Measurements from ENCODE around the gene RNF208.

Gene RNF208

DNA sequence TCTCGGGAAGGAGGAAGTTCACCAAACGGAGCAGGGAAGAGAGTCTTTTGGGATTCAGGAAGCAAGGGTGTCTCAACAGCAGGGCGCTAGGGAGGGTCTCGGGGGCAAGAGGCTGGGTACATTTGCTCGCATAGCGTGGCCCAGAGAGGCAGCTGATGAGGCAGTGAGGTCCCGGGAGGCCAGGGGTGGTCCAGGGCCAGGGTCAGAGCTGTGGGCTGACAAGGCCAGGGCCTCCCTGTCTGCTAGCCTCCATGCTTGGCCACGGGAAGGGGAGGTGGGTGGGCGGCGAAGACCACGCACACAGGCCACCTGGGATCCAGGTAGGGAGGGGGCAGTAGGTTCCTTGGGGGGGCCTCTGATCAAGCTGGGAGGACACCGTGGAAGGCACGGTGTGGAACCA is 10.5 kb downstream of the RNF208 start:
- no peak for DNase-seq

DNA sequence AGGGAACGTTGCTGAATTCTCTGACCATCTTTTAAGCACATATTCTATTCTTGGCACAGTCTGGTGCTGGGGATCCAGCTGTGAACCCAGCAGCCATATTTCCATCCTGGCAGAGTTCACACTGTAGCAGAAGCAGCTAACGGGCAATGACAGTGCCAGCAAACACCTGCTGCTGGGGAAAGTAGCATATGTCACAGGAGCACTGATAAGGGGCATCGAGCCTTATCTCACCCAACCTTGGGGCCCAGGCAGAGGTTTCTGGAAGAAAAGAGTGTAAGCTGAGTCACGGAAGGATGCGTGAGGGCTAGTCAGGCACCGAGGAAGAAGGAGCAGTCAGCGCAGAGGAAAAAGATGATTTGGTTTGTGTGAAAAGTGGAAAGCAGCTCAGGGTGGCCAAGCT is 15.4 kb downstream of the RNF208 start:
- no peak for DNase-seq

DNA sequence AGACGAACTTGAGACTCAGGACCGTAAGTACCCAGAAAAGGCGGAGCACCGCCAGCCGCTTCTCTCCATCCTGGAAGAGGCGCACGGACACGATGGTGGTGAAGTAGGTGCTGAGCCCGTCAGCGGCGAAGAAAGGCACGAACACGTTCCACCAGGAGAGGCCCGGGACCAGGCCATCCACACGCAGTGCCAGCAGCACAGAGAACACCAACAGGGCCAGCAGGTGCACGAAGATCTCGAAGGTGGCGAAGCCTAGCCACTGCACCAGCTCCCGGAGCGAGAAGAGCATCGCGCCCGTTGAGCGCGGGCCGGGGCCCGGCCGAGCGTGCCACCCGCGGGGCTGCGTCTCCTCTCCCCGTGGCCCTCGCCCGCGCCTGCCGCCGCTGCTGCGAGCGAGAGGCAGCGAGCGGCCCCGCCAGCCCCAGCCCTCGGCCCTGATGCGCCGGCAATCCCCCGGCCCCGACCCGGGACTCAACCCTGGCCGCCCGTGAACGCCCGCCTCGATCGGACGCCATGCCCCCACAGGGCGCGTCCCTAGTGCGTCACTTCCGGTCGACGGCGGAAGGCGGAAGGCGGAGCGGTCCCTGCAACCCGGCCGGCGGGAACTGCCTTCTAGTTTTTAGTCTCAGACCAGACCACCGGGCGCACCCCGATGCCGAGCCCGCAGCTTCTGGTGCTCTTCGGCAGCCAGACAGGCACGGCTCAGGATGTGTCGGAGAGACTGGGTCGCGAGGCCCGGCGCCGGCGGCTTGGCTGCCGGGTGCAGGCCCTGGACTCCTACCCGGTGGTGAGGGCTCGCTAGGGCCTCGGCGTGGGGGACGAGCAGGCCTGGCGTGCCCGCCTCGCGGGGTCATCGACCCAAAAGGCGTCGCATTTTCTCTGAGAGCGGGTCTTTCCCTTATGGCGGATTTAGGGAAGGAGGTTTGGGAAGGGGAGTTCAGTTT is 16.6 kb downstream of the RNF208 start, which contains the start of the genes NDOR1 and TMEM203:
Gene NDOR1 (plus strand): TSS at position 575 of the 944 bp plus-strand sequence. CDS start 78 bp downstream, at position 653.
Gene TMEM203 (minus strand): TSS at position 523 of the 944 bp plus-strand sequence. CDS start 234 bp downstream, at position 289.
- DNase-seq = peak; percentile 85

DNA sequence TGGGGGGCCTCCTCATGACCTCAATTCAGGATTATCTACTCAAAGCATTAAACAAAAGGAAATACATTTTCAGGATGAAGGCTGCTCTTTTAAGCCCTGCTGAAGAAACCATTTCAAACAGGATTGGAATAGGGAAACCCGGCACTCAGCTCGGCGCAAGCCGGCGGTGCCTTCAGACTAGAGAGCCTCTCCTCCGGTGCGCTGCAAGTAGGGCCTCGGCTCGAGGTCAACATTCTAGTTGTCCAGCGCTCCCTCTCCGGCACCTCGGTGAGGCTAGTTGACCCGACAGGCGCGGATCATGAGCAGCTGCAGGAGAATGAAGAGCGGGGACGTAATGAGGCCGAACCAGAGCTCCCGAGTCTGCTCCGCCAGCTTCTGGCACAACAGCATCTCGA is 17.3 kb downstream of the RNF208 start:
- DNase-seq = no peak

DNA sequence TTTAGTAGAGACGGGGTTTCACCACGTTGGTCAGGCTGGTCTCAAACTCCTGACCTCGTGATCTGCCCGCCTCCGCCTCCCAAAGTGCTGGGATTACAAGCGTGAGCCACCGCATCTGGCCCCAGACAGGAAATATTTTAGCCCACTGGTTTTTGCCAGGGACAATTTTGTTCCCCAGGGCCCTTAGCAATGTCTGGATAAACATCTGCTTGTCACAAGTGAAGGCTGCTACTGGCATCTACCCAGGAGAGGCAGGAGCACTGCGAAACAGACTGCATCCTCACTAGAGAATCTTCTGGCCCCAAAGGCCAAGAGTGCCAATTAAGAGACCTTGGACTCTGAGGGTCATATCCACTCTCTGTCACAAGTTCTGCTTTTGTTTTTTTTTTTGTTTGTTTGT is 19.1 kb downstream of the RNF208 start:
- DNase-seq = no peak

DNA sequence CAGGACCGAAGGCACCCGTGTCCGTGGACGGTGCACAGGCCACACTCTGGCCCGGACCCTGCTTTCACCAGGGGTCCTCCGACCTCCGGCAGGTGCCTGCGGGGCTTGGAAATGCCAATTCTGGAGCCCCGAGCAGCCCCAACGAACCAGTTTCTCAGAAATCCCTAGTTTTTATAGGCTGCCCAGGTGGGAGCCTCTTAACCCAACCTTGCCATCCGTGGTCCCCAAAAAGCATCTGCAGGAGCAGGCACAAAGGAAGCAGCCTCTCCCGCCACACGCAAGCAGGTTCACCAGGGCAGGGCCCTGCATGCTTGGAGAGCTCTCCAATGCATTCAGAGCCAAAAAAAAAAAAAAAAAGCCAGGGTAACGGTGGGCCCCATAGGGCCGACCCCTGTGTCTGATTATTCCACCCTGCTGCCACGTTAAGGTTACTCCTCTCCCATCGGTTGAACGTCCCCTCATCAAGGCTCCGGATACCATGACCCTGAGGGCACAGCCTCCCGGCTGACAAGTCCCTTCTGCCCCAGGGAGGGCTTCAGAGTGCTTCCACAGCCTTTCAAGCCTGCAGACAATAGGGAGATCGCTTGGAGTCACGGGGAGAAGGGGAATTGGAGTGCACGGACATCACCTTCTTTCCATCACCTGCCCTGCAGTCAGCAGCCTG is 20.7 kb downstream of the RNF208 start:
- no peak for DNase-seq

DNA sequence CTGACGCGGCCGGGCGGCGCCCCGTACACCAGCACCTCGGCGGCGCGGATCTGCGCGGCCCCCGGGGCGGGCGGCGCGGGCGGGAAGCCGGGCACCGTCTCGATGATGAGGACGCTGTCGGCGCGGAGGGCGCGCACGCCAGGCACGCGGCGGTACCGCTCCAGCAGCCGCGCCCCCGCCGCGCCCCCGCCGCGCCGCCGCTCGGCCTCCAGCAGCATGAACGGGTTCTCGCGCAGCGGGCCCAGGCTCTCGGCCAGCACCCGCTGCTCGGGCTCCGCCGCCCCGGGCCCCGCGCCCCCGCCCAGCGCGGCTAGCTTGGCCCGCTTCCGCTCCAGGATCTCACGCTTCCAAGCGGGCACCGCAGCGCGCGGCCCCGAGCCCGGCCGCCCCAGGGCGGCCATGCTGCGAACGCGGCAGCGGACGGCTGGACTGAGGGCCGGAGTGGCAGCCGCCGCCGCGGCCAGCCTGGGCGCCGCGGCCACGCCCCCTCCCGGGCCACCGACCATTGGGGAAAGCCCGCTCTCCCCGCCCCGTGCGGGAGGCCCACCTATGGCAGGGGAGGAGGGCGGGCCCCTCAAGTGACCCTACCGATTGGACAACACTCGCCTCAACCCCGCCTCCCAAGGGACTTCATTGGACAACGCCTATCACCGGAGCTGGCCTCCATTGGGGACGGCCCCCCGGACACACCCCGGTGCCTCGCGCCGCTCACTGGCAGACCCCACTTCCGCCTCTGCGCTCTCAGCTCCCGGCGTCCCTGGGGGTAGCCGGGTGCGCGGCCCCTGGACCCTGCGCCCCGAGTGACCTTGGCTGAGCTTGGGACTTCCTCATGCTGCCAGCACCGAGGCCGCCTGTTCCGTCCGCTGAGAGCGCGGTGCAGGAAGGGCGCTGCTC is 21.5 kb downstream of the RNF208 start, which contains the start of gene TPRN:
Gene TPRN (minus strand): TSS at position 431 of the 894 bp plus-strand sequence. CDS start 30 bp downstream, at position 401.
- peak; percentile 100 for DNase-seq

DNA sequence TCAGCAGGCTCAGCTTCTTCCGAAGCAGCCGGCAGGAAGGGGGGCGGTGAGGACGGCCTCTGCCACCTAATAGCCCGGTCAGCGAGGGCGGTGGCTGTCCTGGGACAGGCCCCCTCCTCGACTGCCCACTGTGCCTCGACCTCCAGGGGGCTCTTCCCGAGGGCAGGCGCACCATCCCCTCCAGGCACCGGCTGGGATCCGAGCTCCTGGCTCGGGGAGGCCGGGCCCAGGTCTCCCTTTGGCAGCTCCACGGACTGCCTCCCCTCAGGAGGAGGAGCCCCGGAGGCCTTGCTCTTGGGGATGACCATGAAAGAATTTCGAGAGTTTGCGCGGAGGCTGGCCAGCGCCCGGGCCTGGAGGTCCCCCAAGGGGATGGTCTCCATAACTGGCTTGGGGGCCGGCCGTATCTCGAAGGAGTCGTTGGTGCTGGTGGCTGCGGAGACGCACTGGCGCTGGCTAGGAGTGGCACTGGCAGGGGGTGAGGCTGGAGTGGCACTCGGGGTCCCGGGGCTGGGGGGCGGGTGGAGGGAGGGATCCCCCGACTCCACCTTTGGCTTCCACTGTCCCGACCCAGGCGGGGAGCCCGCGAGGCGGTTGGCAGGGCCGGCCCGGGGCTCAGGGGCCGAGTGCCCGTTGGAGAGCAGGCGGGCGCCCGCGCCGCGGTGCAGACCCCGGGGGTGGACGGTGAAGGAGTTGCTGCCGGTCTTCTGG is 22.5 kb downstream of the RNF208 start:
- DNase-seq = no peak

DNA sequence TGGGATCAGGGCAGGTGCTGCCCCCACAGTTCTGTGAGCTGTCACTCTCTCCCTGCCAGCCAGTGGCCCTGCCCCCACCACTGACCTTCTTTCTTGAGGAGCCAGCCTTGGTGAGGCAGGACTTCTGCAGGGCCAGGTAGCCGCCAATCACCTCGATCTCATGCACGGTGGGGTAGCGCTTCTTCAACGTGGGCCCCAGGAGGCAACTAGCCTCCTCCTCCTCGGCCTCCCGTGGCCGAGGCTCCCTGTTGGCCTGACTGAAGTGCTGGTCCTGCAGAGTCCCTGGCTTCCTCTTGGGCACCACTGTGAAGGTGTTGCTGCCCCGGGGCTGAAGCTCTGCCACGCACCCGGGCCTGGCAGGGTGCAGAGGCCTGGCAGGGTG is 23.1 kb downstream of the RNF208 start:
- no peak for DNase-seq

DNA sequence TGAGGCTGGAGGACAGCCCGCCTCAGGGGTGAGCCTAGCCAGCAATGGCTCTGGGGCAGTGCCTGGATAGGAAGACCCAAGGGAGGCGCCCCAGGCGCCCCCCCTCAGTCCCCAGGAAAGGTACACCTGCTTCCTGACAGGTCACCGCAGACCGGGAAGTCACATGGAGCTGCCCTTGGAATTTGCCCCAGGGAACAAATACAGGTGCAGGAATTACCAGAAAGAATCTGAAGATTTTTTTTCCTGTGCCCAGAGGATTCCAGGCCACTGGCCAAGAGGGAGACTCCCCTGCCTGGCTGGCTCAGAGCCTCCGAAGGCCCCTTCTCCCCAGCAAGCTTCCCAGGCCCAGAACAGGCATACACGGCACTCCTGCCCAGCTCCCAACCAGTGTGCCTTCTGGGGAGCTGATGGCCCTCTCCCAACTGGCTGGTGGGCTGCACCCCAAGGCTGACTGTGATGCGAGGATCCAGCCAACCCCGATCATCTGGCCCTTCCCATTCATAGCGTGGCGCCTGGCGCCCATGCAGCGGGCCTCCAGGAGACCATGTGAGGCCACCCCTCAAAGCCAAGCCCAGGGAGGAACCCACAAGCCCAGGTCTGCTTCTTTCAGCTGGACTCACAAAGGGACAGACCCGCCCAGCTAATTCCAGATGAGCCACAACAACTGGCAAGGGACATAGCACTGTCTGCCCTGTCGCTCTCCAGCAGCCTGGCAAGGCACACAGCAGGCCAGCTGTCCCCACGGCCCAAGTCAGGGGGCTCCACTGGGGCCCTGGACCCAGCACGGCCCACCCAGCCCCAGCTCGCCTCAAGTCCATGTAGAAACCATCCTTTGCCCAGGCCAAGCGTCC is 23.8 kb downstream of the RNF208 start:
- no peak for DNase-seq

DNA sequence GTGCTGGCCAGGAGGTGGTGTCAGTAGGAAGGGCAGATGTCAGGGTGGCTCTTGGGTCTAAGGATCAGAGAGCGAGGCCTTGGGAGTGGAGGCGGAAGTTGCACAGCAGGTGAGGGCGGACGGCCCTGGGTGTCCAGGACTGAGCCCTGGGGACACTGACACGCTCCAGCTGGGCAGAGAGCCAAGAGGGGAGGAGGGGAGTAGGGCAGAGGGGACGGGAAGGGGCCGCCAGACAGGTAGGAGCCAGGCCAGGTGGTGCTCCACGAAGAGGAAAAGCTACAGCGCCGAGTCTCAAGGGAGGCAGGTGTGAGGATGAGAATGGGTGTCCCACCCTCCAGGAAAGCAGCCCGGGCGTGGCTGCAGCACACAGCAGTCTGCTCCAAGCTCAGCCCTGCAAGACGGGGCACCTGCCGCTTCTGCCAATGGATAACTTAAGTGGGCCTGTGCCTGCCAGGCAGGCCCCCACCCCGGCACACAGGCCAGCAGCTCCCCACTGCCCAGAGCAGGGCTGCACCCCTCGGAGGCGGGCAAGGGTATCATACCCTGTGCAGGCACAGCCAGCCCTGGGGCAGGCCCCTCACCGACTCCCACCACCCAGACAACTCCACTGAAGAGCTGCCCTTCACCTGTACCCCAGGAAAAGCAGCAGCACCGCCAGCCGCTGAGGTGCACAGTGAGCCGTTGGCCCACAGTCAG is 26.4 kb downstream of the RNF208 start:
- DNase-seq = no peak

DNA sequence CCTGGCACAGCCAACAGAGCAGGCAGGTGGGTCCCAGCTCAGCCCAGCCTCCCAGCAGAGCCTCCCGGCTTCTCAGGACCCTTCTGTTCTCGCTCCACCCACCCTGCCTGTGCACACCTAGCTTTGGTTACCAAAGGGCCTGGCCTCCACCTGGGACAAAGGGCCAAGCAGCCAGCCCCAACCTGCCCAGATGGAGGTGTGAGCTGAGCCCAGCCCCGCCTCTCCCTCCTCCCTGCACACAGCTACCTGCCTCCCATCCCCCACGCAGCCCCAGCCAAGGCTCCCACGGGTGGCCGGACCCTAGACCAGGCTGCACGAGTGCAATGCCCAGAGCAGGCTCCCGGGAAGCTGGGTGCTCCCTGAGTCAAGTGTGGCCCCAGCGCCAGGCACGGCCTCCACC is 27.1 kb downstream of the RNF208 start:
- DNase-seq = no peak

DNA sequence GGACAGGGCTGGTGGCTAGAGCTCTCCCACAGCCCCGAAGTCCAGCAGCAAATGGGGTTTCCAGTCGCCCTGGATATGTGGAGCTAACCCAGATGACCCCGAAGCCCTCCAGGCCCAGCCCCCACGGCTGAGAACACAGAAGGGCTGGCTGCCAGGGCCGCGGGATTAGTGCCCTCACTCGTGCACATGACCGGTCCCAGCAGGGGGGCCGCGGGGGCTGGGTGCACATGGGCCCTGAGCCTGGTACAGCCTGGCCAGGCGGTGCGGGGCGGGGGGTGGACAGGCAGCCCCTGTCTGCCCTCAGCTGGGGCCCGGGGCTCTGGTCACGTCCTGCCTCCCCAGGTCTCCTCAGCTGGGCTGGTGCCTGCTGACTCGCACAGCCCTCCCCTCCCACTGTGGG is 27.7 kb downstream of the RNF208 start:
- no peak for DNase-seq

DNA sequence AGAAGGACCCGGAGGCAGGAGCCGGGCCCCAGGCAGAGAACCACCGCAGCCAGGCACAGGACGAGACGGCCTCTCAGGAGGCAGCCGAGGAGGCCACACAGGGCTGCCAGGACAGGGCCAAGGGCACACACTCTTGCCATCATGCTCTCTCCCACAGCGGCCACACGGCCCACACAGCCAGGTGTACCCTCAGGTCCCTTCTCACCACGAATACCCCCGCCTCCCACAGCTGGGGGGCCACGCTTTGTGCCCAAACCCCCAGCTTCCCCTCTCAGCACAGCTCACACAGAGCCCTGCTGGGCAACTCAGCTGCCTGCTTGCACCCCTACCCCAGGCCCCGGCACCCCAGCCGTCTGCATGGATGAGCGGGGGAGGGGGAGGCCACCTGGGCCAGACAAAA is 28.3 kb downstream of the RNF208 start:
- DNase-seq = no peak

DNA sequence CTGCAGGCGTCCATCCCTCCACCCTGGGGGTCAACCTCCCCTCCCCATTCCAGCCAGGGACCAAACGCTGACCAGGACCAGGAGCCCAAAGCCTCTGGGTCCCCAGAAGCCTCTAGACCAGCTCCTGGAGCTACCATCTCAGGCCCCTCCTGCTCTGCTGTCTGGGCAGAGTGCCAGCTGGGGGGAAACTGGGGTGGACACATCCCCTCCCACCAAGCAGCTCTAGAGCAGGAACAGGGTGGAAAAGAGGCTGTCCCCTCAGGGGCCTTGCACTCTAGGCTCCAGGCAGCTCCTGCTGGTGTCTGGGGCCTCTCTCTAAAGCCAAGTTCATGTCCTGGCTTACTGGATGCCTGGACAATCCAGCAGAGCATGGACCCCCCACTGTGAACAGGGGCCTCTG is 29.2 kb downstream of the RNF208 start:
- DNase-seq = no peak

DNA sequence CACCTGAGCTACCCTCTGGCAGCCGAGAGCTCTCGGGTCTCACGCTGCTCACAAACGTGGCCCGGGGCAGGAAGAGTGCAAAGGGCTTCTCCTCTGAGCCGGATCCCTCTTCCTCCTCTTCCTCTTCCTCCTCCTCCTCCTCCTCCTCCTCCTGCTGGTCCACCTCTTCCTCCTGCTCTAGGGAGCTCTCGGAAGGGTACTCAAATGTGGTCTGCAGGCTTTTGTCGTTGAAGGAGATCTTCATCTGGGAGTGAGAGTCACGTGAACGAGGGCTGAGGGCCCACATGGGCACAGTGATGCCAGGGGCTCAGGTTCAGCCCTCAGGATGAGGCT is 29.6 kb downstream of the RNF208 start:
- DNase-seq = no peak

DNA sequence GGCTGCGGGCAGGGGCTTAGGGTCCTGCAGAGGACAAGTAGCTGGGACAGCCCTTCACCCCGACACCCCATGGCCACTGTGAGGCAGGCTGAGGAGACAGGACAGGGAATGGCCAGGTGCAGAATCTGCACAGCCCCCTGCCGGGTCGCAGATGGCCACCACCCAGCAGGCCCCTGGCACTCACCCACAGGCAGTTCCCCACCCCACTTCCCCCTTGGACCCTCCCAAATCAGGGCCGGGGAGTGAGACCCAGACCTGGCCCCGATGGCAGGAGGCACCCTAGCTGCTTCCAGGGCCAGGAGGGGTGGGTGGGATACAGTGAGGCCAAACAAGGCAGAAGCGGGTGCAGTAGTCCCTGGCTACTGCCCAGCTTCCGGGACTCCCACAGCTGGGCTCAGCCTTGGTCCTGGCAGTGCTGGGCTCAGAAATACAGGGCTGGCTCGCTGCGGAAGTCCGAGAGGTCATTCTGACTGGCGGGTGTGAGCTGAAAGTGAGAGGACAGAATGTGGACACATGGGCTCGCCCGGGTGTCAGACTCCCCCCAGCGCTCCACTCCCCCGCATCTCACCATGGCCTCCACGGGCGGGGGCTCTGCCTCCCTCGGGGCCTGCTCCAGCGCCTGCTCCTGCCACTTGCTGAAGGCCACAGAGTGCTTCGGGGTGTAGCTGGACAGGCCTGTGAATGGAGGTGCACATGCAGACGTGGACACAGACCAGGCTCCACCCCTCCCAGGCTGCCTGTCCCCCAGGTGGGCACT is 30.2 kb downstream of the RNF208 start:
- no peak for DNase-seq

DNA sequence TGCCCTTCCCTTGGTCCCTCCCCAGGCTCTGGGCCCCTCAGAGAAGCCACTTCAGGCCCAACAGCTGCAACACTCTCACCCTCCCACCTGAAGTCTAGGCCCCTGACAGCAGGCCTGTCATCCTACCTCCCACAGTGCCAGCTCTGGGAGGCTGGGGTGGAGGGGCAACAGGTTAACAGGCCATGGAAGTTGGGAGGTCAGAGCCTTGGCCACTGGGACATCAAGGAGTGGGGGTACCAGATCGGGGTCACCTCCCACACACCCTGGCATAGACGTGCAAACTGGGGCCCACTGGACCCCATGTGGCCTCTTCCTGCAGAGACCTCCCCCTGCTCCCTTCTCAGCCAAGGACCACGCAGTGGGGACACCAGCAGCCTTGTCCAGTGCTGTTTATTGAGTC is 30.8 kb downstream of the RNF208 start:
- DNase-seq = no peak

DNA sequence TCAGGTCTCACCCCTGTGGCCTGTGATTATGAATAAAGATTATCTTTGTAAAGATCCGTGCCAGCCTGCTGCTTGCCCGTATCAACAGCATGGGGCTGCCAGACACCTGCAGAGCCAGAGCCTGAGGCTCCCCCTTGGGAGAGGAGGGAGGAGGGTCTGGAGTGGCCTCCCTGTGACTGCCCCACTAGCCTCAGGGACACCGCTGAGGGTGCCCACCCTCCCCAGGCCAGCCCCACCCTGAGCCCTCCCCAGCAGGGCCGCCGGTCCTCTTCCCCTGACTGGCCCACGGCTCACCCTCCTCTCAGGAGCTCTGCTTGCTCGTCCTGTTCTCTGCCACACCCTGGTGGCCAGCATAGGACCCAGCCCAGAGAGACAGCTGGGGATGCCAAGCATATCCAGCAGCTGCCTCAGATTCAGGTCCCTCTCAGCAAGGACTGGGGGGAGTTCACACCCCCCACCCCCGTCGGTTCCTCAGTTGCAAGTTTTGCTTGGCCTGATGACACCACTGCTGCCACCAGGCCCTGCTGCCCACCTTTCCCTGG is 31.7 kb downstream of the RNF208 start:
- no peak for DNase-seq

Data from fibroblast of skin of right biceps (primary cell).